Muscle of back (tissue), 13 donors: ENCODE results near the gene PHF19. TPM values are rescaled to one million over a fixed set of nuclear protein-coding genes. Genes with fewer than 3 reads are reported as not detected.

Source experiments
- DNase-seq, 3 donors: peaks; one replicate each; pipeline versions ENCODE4 v3.0.0 to v3.0.0-alpha.2; 2013
- long read RNA-seq, 9 donors: transcript quantifications; one replicate each; lab custom pipeline, GENCODE V29; 2026
- polyA plus RNA-seq, 10 donors: library from polyadenylated mRNA; unstranded; fragments of 120-200 nt; gene quantifications; one replicate each; pipeline ENCODE4 v1.2.1, GENCODE V29; 2013; ENCODE audit not compliant: insufficient read length in 10 of 10

The PHF19 gene
- 10 to 100 TPM; 29.9 to 40.5 (median 35.0) TPM for polyA plus RNA-seq
- long read RNA-seq, donor 1, full-length matches to known transcripts = 9 of 18 reads
- long read RNA-seq, donor 1, partial matches to known transcripts = 9 of 18 reads
- long read RNA-seq, donor 1, other reads (novel, unspliced or antisense) = 0 of 18 reads
- long read RNA-seq, donor 2, partial matches to known transcripts = 0 of 5 reads
- long read RNA-seq, donor 2, other reads (novel, unspliced or antisense) = 0 of 5 reads
- long read RNA-seq, donor 3 = 0 reads
- long read RNA-seq, donor 4, full-length matches to known transcripts = 4 of 4 reads
- long read RNA-seq, donor 4, partial matches to known transcripts = 0 of 4 reads
- long read RNA-seq, donor 4, other reads (novel, unspliced or antisense) = 0 of 4 reads
- long read RNA-seq, donor 5, partial matches to known transcripts = 0 of 2 reads
- long read RNA-seq, donor 5, other reads (novel, unspliced or antisense) = 0 of 2 reads
- long read RNA-seq, donor 6, partial matches to known transcripts = 0 of 7 reads
- long read RNA-seq, donor 6, other reads (novel, unspliced or antisense) = 0 of 7 reads
- long read RNA-seq, donor 7, full-length matches to known transcripts = 7 of 7 reads
- long read RNA-seq, donor 7, partial matches to known transcripts = 0 of 7 reads
- long read RNA-seq, donor 7, other reads (novel, unspliced or antisense) = 0 of 7 reads
- long read RNA-seq, donor 8, partial matches to known transcripts = 0 of 4 reads
- long read RNA-seq, donor 8, other reads (novel, unspliced or antisense) = 0 of 4 reads
- long read RNA-seq, donor 9, full-length matches to known transcripts = 5 of 5 reads
- long read RNA-seq, donor 9, partial matches to known transcripts = 0 of 5 reads
- long read RNA-seq, donor 9, other reads (novel, unspliced or antisense) = 0 of 5 reads

GRCh38 chr9:120876842-120877240, at the start of gene PHF19:
Gene PHF19 (minus strand): TSS chr9:120877188. CDS start chr9:120874741, 2,447 bp downstream.
- peak in 2 of 3 donors; percentile 40 to 69 for DNase-seq

GRCh38 chr9:120926397-120926928, 49.5 kb upstream of the PHF19 start, which contains the start of gene TRAF1:
Gene TRAF1 (minus strand): TSS chr9:120926796. CDS start chr9:120926075, 721 bp downstream.
- no peak for DNase-seq

- DNase-seq = peak in 1 of 3 donors; percentile 49
Measured at GRCh38 chr9:120925535-120926396, 48.8 kb upstream of the PHF19 start.

GRCh38 chr9:120924698-120925534, 47.9 kb upstream of the PHF19 start:
- DNase-seq = no peak

GRCh38 chr9:120923620-120924328, 46.8 kb upstream of the PHF19 start:
- DNase-seq = no peak

GRCh38 chr9:120922404-120923195, 45.6 kb upstream of the PHF19 start:
- DNase-seq = no peak

GRCh38 chr9:120921661-120922181, 44.7 kb upstream of the PHF19 start:
- peak in 1 of 3 donors; percentile 55 for DNase-seq

- no peak for DNase-seq
Measured at GRCh38 chr9:120920806-120921178, 43.8 kb upstream of the PHF19 start.

GRCh38 chr9:120919843-120920805, 43.1 kb upstream of the PHF19 start:
- DNase-seq = no peak

- no peak for DNase-seq
Measured at GRCh38 chr9:120918931-120919842, 42.2 kb upstream of the PHF19 start.

- DNase-seq = no peak
Measured at GRCh38 chr9:120917929-120918762, 41.2 kb upstream of the PHF19 start.

- no peak for DNase-seq
Measured at GRCh38 chr9:120916991-120917880, 40.2 kb upstream of the PHF19 start.

GRCh38 chr9:120916588-120916987, 39.6 kb upstream of the PHF19 start:
- DNase-seq = peak in 1 of 3 donors; percentile 66

GRCh38 chr9:120915854-120916470, 39.0 kb upstream of the PHF19 start:
- DNase-seq = no peak
